Posterior vena cava (tissue), 2 donors: ENCODE data around the gene CHD9. TPM values are rescaled to one million over a fixed set of nuclear protein-coding genes. Genes with fewer than 3 reads are reported as not detected.
"Not testable (repeated sequence)": the region's sequence is repeated elsewhere in the genome, so short reads cannot be mapped to it uniquely, and the experiment has no call there.

ENCODE experiments used
- DNase-seq: peaks from one replicate; pipeline ENCODE4 v3.0.0-alpha.2; 2020; ENCODE audit warnings: low spot score
- intact Hi-C, 2 donors: fragments of 100-400 bp; cut with DNase I; formaldehyde crosslinking; loops; one replicate each; pipeline versions ENCODE4 v1.14.1 to v1.14.2; 2022 to 2023
- total RNA-seq, 2 donors: library from RNA; stranded (reverse); fragmentation: NEBNext Ultra II Directional; extraction: Animal tissue kit (Norgen Biotek cat#: 25700); gene quantifications; one replicate each; pipeline ENCODE4 v1.2.1, GENCODE V29; 2021
- donor health status: DM: yes; HTN: yes; CAD: no.
- donor health status: DM: yes; HTN: yes; CAD: no.

Gene CHD9
- total RNA-seq, 2 donors from 2014 or later, result 84.7 to 90.4 TPM

DNA sequence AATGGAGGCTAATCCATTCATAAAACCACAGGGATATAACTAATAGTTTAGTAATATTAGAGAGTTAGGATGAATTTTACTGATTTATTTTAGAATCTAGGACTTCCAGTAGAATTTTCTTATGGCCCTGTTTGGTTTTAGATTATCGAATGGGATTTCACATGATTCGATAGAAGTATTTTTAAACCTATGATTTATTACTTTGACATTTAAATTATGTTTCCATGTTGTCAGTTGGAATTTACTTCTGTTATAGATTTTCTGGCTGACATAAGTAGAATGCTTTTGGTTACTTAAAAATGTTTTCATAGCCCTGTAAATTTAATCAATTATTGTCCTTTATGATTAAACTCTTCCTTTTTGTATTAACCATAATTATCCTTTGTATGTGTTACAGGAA is 158.8 kb downstream of the CHD9 start:
- intact Hi-C loops, result loop anchor here in 1 of 2 donors (10.0 kb wide), 1 partner anchor 159 kb away; the partner anchor contains the start of genes CHD9 and CHD9NB
- DNase-seq, result no peak

DNA sequence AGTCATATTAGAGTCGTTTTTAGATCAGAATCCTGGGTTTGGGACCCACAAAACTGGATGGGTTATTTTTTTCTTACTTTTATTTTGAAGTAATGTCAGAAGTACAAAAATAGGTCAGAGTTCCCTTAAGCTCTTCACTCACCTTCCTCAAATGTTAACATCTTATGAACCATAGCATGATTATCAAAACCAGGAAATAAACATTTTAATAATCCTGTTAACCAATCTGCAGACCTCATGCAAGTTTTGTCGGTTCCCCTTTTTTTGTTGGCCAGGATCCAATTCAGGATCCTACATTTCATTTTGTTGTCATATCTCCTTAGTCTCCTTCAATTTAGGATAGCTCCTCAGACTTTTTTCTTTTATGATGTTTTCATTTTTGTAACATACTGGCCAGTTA is 162.0 kb downstream of the CHD9 start:
- no peak for DNase-seq
- intact Hi-C loops, result loop anchor here in 1 of 2 donors (10.0 kb wide), 1 partner anchor 162 kb away; the partner anchor contains the start of genes CHD9 and CHD9NB

- DNase-seq, result no peak
- intact Hi-C loops, result loop anchor here in 1 of 2 donors (10.0 kb wide), 1 partner anchor 165 kb away; the partner anchor contains the start of genes CHD9 and CHD9NB
Measured at GRCh38 chr16:53219371-53219770, 164.6 kb downstream of the CHD9 start.

DNA sequence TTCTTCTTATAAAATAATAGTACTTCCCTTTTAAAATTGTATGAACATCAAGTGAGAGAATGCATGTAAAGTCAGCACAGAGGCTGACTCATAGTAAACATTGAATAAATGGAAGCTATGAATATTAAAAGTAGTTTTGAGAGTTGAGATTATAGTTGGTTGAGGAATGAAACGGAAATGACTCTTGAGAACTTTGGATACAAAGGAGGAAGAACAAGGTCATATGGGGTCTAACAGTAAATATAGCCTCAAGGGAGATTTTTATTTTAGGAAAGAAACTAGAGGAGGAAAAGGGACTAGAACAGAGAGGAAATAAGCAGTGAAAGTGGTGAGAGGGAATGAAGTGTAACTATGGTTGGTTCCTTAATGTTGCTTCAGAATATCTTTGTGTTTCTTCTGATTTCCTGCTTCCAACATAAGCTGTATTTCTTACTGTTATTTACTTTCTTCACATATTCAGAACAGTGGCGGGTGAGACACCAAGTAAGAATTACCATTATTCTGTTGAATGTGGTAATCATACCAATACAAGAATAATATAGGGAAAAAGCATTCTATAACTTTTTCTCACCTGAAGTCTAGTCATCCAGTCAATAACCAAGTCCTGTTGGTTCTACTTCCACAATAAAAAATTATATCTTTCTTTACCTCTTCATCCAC is 165.1 kb downstream of the CHD9 start:
- no peak for DNase-seq
- intact Hi-C loops, result loop anchor here in 1 of 2 donors (10.0 kb wide), 1 partner anchor 165 kb away; the partner anchor contains the start of genes CHD9 and CHD9NB

DNA sequence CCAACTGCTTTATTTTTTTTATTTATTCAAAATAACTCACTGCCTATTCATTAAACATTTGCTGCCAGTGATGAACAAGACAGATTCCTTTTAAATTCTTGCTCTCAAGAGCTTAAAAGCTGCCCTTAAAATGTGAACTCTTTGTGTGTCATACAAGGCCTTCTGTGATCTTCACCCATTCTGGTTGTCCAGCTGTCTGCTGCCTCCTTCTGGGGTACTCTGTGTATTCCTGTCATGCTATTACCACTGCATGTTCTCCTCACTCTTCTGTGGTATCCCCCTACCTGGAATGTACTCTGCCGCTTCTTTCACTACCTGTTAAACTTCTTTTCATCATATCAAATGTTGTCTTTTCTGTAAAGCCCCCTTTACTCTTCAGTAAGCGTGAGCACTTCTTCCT is 165.8 kb downstream of the CHD9 start:
- DNase-seq, result no peak
- intact Hi-C loops, result no loop called here

DNA sequence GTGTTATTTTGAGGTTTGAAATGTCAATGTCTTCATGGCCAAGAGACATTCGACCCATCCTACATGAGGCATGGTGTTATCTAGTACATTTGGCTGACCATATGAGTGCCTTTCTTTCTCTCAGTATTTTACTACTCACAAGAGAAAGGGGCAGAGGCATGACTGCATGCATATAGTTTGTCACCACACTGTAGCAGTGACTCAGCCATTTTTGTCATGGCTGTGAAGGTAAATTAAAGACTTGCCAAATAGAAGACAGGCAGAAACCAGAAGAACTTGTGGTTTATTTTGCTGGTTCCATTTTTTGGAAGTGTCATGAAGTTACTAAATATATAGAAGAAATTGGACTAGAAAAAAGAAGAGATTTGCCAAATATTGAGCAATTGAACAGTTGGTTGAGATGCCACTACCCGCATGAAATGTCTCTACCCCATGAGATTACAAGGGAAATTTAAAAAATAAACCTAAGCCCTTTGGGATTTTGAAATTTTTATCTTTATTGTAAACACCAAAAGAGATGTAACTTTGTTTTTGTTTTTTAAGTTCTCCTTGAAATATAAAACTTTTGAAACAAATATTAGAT is 170.3 kb downstream of the CHD9 start:
- DNase-seq, result no peak
- intact Hi-C loops, result no loop called here

- intact Hi-C loops, result no loop called here
- DNase-seq, result no peak
Measured at GRCh38 chr16:53232826-53233529, 178.2 kb downstream of the CHD9 start.

- intact Hi-C loops, result loop anchor here in 1 of 2 donors (5.0 kb wide), 1 partner anchor 37 kb away; no protein-coding TSS in a partner anchor
- no peak for DNase-seq
Measured at GRCh38 chr16:53234836-53235235, 180.0 kb downstream of the CHD9 start.

- intact Hi-C loops, result loop anchor here in 1 of 2 donors (5.0 kb wide), 1 partner anchor 36 kb away; no protein-coding TSS in a partner anchor
- no peak for DNase-seq
Measured at GRCh38 chr16:53235851-53236250, 181.1 kb downstream of the CHD9 start.

DNA sequence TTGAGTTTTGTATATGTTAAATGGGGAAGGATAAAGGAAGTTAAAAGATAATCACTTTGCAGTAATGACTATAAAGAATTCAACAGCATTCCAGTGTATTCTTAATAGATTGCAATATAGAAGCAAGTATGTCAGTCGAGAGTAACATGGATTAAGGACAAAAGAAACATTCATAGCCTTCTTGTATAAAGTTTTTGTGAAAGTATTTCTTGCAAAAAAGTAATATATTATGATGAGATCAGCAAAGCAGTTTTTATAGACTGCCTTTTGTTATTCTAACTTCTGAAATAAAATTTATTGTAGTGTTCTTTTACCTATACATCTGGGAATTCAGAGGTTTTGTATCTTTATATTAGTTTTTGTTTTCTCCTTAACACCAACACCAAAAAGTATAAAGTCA is 194.5 kb downstream of the CHD9 start:
- intact Hi-C loops, result no loop called here
- DNase-seq, result no peak

- intact Hi-C loops, result no loop called here
- DNase-seq, result no peak
Measured at GRCh38 chr16:53257001-53257400, 202.2 kb downstream of the CHD9 start.

DNA sequence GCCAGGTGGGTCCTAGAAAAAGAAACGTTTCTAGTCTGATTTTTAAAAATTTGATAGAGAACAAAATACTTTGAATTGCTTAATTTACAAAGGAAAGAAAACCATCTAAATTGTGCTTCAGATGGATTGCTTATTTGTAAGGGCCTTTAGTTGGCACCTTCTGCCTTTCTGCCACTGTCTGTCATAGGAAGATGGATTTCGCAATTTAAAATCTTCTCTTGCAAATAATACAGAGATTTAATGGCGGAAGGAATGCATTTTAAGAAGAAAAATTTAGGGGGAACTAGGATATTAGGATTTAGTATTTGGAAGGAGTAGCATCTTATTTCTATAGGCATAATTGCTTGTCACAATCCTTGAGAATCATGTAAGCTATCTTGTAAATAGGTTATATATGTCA is 204.0 kb downstream of the CHD9 start:
- no peak for DNase-seq
- intact Hi-C loops, result no loop called here

DNA sequence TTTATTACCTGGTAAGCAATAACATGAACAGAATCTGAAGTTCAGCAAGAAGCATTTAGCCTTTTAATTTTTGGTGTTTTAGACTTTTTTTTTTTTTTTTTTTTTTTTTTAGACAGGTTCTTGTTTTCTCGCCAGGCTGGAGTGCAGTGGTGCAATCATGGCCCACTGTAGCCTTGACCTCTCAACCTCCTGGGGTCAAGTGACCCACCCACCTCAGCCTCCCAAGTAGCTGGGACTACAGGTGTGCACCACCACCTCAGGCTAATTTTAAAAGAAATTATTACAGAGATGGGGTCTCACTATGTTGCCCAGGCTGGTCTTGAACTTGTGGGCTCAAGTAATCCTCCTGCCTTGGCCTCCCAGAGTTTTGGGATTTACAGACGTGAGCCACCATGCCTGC is 206.5 kb downstream of the CHD9 start:
- intact Hi-C loops, result no loop called here
- DNase-seq, result no peak

DNA sequence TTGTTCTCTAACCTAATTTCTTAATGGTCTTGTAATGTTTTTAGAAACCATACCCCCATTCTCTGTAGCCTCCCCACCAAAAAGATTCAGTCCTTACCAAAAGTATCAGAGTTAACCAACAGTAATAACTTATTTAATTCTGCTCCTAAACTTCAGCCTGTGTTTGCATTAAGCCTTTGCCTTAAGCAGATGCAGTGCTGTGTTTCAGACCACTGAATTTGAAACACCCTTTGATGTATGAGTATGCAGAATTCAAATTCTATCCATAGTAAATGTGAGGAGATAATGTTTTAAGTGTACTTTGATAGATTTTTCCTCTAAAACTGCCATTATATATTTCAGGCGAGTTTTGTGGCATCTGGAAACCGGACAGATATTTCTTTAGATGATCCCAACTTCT is 207.9 kb downstream of the CHD9 start:
- intact Hi-C loops, result no loop called here

DNA sequence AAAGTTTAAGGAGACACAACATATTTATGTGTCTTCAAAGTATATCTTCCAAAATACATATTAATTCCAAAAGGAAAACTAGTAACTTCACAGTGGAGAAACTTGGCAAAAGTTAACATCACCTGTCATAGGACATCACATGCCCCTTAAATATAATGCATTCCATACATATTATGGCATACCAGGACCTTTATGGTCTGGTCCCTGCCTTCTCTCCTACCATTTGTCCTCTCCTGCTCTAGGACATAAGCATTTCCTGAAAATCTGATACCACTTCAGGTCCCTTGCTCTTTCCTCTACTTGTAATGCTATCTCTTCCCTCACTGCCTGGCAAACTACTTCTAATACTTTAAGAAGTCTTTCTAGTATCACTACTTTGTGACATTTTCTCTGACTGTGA is 211.4 kb downstream of the CHD9 start:
- no peak for DNase-seq
- intact Hi-C loops, result no loop called here

More for the DNA sequence above, 207.9 kb downstream of the CHD9 start:
- no peak for DNase-seq

DNA sequence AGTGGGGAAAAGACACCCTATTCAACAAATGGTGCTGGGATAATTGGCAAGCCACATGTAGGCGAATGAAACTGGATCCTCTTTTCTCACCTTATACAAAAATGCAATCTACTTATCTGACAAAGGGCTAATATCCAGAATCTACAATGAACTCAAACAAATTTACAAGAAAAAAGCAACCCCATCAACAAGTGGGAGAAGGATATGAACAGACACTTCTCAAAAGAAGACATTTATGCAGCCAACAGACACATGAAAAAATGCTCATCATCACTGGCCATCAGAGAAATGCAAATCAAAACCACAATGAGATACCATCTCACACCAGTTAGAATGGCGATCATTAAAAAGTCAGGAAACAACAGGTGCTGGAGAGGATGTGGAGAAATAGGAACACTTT is 223.7 kb downstream of the CHD9 start:
- intact Hi-C loops, DNase-seq: not testable (repeated sequence)

GRCh38 chr16:53281280-53281679 is 226.5 kb downstream of the CHD9 start:
- intact Hi-C loops, result no loop called here

DNA sequence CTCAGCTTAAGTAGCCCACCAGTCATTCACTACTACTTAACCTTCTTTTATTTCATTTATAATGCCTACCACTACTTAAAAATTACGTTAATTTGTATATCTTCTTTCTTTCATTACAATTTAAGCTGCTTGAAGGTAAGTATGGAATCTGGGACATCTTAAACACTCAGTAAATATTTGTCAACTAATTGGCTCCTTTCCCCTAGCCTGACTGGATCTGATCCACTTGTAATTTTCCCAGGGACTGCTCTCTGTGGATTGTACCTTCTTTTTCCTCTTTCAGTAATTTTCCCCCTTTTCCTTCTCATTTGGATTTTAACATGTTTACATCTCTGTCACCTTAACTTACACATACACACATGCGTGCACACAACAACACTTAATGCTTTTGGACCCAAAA is 227.1 kb downstream of the CHD9 start:
- intact Hi-C loops, result no loop called here
- DNase-seq, result no peak

More at GRCh38 chr16:53281280-53281679, 226.5 kb downstream of the CHD9 start:
- no peak for DNase-seq

DNA sequence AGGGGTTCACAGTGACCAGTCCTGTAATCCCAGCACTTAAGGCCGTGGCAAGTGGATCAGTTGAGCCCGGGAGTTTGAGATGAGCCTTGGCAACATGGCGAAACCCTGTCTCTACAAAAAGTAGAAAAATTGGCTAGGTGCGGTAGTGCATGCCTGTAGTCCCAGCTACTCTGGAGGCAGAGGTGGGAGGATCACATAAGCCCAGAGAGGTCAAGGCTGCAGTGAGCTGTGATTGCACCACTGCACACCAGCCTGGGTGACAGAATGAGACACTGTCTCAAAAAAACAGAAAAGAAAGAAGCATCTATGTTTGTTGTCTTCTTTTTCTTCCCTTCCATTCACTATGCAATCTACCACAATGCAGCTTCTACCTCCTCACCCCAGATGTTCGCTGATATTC is 227.5 kb downstream of the CHD9 start:
- intact Hi-C loops, result no loop called here
- DNase-seq, result no peak
